TTC549 (cell line): ENCODE data around the gene ZNF529.
"Not testable (repeated sequence)": the region's sequence is repeated elsewhere in the genome, so short reads cannot be mapped to it uniquely, and the experiment has no call there.

Experiments used
- FAIRE-seq: peaks from 2 replicates; lab custom pipeline; 2012; peaks lifted over from hg19 to GRCh38; lab: Jason Lieb, UNC

ZNF529 gene

DNA sequence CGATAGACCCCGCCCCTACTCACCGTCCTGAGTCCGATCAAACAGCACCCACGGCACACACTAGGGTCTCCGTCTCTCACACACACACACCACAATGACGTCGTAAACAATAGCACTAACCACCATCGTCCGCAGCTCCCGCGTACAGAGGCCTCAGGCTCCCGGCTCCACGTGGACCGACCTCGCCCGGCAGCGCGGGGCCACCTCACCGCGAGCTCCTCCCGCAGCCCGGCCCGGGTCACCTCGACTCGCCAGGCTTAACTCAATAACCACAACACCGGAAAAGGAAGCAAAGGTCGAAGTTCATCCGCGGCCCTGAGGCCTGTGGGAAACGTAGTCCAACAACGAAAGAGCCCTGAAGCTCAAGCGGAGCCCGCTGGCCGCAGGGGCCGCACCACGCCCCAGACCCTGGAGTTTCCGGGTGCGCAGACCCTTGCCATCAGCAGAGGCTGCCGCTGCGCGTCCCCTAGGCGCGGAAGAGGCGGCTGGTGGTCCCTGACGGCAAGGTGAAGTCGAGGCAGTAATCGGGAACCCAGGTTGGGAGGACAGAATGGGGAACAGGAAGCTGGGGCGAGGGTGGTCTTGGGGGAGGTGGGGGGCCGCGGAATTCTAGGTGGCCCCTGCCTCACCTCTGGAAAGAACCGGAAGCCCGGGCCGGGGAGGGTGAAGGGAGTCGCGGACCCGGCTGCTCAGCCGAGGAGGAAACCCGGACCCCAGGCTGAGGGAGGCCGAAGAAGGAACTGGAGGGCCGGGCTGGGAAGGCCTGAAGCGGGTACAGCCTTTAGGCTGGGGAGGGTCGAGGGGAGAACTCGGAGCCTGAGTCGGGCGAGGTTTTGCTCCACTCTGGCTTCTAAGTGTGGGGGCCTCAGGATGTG lies at the start of gene ZNF529:
TSS of gene ZNF529 (minus strand) at position 273 of the 875 bp plus-strand sequence. CDS start 946 bp downstream, outside the sequence.
- no peak for FAIRE-seq

DNA sequence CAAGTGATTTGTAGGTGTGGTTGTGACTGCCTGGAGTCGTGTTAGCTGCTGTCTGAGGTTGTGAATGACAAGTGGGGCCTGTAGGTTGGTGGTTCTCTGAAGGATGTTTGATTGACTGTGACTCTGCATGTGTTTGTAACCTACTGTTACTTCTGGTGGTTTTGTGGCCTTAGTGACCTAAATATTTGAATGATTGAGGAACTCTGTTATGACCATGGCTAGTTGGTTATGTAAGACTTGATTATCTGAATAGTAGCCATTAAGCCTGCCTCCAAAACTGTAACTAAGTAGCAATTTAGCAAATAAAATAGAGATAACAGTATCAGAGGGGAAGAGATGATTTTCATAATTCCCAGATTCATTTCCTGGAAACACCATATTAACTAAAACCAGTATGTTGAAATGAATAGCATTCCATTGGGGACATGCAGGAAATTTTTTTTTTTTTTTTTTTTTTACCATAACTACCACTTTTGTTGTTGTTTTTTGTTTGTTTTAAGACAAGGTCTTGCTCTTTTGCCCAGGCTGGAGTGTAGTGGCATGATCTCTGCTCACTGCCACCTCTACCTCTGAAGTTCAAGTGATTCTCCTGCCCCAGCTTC lies 32.9 kb upstream of the ZNF529 start:
- FAIRE-seq: no peak

DNA sequence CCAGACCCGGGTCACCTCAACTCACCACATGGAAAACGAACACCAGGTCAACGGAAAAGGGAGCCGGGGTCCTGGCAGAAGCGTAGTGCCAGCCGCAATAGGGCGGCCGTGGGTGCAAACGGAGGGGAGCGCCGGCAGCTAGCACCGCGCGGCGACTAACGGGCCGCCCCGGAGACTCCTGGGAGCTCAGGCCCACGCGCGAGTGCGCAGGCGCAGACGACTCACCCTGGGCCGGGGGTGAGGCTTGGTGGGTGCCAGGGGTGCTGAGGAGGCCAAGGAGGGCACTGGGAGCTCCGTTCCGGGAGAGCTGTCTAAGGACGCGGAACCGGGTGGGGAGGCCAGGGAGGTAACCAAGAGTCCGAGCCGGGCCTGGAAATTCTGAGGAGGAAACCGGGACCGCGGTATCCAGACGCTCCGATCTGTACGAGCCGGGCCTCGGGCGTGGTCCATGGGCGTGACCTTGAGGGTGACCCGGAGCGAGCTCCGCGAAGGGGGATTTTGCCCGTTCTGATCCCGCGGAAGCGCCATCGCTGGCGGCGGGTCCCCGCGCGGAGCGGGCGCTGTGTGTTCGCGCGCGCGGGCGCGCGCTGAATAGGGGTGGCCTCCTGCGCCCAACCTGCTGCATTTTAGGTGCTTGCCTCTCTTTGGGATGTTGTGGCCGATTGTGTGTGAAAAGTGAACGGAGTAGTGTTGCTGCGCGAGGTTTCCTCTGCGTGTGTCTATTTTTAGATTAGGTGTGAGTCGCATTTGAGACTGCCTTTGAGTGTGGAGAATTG lies 32.2 kb upstream of the ZNF529 start, which contains the start of gene ZNF382:
TSS of gene ZNF382 (plus strand) at position 213 of the 776 bp plus-strand sequence. CDS start 4,602 bp downstream, outside the sequence.
- FAIRE-seq: no peak

DNA sequence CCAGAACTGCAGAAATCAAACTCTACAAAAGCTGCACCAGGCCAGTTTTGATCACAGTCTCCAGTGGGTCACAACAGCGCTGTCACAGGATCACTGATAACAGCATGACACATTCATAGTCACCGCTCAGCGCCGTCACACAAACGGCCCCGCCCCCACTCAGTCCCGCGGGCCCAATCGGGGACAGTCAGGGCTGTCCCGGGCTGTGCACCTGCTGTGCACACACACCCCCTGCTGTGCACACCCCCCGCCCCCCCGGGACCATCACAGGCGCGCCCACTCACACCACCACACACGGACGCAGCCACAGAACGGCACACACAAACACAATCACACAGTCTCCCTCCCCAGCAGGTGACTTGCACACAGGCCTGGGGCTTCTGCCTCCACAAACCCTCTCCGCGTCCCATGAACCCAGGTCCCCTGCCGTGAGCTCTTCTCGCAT lies 31.6 kb upstream of the ZNF529 start:
- no peak for FAIRE-seq

- not testable (repeated sequence) for FAIRE-seq
Measured at GRCh38 chr19:36602681-36603080, 29.6 kb upstream of the ZNF529 start.

GRCh38 chr19:36579255-36579654 lies 6.2 kb upstream of the ZNF529 start:
- FAIRE-seq: no peak

- FAIRE-seq: no peak
Measured at GRCh38 chr19:36577271-36577996, 4.3 kb upstream of the ZNF529 start.

DNA sequence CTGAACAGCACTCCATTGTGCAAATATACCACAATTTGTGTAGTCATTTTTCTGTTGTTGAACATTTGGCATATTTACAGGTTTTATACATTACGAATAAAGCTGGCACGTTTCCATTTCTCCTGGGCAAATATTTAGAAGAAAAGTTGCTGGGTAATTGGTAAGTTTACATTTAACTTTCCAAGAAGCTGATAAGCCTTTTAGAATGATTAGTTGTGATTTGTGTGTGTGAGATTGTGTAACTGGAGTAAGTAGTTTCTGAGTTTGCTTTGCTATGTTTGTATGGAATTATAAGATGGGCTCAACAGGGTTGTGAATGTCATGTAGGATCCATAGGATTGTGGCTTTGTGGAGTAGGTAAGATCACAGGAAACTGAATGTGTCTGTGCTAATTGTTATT lies 1.6 kb upstream of the ZNF529 start:
- no peak for FAIRE-seq

- FAIRE-seq: no peak
Measured at GRCh38 chr19:36573895-36574720, 1.0 kb upstream of the ZNF529 start.

DNA sequence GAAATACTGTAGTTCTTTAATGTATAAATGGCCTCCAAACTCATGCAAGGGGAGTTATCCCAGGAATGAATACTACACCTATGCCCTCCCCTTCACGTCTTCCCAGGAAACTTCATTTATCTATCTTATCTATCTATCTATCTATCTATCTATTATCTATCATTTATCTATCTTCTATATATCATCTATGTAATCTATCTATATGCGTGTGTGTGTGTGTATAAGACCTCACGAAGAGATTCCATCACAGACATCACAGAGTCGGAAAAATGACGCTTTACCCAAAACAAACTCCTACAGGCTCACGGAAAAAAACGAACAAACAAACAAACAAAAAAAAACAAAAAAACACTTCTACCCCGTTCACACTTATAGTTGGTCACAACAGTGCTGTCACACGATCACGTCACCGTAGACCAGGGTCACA lies 486 bp downstream of the ZNF529 start:
- FAIRE-seq: no peak

DNA sequence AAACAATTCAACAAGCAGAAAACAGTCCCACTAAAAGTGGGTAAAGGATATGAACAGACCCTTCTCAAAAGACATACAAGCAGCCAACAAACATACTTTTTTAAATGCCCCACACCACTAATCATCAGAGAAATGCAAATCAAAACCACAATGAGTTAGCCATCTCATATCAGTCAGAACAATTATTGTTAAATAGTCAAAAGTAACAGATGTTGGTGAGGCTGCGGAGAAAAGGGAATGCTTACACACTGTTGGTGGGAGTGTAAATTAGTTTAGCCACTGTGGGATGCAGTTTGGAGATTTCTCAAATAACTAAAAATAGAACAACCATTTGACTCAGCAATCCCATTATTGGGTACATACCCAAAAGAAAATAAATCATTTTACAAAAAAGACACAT lies 8.7 kb downstream of the ZNF529 start:
- FAIRE-seq: no peak

GRCh38 chr19:36547001-36547732 lies 25.9 kb downstream of the ZNF529 start:
- FAIRE-seq: no peak

- no peak for FAIRE-seq
Measured at GRCh38 chr19:36528921-36529518, 44.1 kb downstream of the ZNF529 start.

DNA sequence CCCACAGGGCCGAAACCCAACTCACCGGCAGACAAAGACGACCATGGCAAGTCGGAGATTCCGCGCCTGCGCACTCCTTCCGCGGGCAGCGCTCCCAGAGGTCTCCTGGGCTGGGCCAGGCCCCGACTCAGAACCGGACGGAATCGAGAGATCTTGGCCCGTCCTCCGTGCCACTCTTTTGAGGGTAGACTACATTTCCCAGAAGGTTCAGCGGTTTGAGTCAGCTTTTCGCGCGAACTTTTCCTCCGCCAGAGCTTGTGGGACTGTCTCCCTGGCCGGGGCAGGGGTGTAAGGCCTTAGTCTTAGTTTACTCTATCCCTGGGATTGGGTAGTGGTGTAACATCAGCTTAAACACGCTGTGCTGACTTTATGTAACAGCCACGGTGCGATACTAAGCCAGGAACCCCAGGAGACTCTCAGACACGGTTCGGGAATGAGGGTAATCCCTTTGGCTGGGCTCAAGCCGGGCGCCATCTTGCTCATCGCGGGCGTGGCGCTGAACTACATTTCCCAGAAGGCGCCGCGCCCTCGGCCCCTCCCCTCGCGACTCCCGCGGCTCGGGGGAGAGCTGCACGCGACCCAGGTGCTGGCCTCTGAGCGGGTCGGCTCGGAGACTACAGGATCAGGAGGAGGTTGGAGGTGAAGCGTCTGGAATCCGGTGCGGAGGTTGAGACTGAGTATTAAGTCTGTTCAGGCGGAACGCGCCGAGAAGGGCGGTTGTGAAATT lies 44.7 kb downstream of the ZNF529 start, which contains the start of gene ZNF260:
TSS of gene ZNF260 (minus strand) at position 78 of the 727 bp plus-strand sequence. CDS start 13,033 bp downstream, outside the sequence.
- FAIRE-seq: peak; percentile 90

DNA sequence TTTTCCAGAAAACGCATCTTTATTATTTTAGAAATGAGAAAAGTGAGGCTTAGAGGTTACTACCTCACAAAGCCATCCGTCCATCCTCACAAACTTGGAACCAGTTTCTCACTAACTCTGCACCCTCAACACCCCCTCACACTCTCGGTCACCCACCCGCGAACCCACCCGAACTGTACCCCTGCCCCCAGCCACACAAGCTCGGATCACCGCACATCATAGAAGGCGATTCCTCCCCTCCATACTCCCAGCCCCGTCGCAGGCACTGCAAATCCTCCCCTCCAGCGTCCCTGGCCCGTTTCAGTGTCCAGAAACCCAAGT lies 45.3 kb downstream of the ZNF529 start:
- FAIRE-seq: no peak

DNA sequence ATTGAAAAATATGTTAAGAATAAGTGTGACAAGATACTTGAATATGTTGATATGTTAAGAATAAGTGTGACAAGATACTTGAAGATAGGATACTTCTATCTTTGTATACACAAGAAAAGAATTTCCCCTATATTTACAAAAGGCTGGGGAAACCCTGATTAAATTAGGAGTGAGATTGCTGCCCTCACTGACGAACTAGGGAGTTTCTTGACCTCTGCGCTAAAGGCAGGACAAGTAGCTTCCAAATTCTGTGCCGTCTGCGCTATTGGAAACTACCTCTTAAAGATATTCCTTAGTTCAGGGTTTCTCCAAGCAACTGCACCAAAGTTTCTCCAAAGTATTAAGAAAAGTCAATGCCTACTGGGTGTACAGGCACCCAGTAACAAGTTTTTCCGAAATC lies 45.8 kb downstream of the ZNF529 start:
- no peak for FAIRE-seq

DNA sequence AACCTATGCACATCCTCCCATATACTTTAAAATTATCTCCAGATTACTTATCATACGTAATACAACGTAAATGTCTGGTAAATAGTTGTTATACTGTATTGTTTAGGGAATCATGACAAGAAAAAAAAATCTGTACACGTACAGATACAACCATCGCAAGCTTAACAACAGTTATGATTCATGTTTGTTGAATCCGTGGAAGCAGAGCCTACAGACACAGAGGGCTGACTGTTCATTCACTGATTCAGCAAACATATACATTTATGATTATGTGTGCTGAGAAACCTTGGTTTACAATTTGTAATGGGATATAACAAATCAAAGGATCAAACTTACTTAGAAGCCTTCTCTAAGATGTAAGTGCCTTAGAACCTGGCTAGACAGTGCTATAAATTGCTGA lies 46.5 kb downstream of the ZNF529 start:
- no peak for FAIRE-seq

- FAIRE-seq: no peak
Measured at GRCh38 chr19:36524617-36525016, 48.5 kb downstream of the ZNF529 start.

DNA sequence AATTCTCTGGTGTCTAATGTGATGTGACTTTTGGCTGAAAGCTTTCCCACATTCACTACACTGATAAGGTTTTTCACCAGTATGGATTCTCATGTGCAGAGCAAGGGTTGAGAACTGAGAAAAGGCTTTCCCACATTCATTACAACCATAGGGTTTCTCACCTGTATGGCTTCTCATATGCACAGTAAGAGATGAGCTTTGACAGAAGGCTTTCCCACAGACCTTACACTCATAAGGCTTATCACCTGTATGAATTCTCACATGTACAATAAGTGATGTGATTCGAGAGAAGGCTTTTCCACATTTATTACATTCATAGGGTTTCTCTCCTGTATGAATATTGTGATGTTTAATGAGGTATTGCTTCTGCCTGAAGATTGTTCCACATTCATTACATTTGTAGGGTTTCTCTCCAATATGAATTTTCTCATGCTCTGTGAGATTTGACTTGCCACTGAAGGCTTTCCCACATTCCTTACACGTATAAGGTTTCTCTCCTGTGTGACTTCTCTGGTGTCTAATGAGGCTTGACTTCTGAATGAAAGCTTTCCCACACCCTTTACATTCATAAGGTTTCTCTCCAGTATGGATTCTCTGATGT lies 59.0 kb downstream of the ZNF529 start:
- no peak for FAIRE-seq
